GM21515 (cell line): Measurements from ENCODE around the gene PIK3IP1.
"Not testable (repeated sequence)": the region's sequence is repeated elsewhere in the genome, so short reads cannot be mapped to it uniquely, and the experiment has no call there.

ENCODE experiments used
- ATAC-seq: cut with Tn5 transposase; IDR thresholded peaks from one replicate; pipeline ENCODE4 v1.9.1; 2021; ENCODE audit not compliant: unreplicated experiment

PIK3IP1 gene, protein sequence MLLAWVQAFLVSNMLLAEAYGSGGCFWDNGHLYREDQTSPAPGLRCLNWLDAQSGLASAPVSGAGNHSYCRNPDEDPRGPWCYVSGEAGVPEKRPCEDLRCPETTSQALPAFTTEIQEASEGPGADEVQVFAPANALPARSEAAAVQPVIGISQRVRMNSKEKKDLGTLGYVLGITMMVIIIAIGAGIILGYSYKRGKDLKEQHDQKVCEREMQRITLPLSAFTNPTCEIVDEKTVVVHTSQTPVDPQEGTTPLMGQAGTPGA

GRCh38 chr22:31292236-31292989, at the start of gene PIK3IP1:
Gene PIK3IP1, minus strand, starts transcription at chr22:31292488. Its CDS starts 144 bp downstream, at chr22:31292344.
- no peak for ATAC-seq

DNA sequence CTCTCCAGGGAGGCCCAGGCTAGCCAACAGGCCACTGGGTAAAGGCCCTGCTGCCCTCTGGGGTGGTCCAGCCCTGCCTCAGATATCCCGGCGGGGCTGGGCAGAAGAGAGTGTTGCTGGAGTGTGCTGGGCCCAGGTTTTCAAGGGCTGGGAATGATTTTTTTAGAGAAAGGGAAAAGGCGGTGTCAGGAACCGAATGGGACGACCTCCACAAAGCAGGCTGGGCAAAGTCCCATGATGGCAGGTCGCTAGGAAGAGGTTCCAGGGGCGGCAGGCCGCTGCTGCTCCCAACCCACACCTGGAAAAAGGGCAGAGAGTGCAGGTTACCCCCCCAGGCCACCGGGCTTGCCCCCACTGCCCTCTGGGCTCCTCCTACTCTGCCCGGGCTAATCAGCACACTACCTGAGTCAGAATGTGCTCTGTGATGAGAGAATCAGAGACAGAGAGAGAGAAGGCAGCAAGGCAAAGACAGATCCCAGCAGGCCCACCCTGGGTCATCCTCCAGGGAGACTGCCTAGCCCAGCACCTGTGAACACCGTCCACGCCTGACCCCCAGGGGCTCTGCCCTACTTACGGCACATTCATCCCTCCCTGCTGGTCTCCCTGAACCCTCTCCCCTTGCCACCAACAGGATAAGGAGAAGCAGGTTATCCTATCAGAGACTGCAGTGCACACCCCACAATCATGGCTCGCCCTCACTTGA, 49.2 kb upstream of the PIK3IP1 start:
- no peak for ATAC-seq

DNA sequence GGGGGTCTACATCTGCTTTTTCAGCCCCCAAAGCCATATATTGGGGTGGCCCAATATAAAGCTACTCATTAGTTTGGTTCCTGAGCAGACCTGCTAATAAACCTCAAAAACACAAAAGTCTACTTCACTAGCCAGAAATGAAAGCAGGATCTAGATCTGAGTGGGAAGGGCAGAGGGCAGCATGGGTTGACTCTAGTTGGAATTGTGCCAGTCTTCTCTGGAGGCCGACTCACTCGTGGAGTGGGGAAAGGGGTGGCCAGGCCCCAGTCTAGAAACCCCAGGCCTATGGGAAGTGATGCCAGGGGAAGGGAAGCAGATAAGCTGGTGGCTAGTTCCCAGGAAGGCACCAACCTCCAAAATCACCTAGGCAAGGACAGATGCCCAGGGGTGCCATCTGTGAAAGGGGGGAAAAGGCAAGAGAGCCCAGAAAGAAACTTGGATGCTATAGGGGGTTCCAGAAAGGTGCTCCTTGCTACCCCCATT, 48.5 kb upstream of the PIK3IP1 start:
- no peak for ATAC-seq

- no peak for ATAC-seq
These were observed 48.1 kb upstream of the PIK3IP1 start for GRCh38 chr22:31340360-31340759.

GRCh38 chr22:31339148-31339832, 47.0 kb upstream of the PIK3IP1 start:
- no peak for ATAC-seq

GRCh38 chr22:31337178-31337577, 44.9 kb upstream of the PIK3IP1 start:
- ATAC-seq = no peak

GRCh38 chr22:31334329-31334728, 42.0 kb upstream of the PIK3IP1 start:
- no peak for ATAC-seq

GRCh38 chr22:31333641-31334040, 41.4 kb upstream of the PIK3IP1 start:
- no peak for ATAC-seq

- ATAC-seq = no peak
These were observed 40.6 kb upstream of the PIK3IP1 start for GRCh38 chr22:31332886-31333285.

GRCh38 chr22:31332010-31332409, 39.7 kb upstream of the PIK3IP1 start:
- no peak for ATAC-seq

- no peak for ATAC-seq
These were observed 37.3 kb upstream of the PIK3IP1 start for GRCh38 chr22:31329453-31330215.

DNA sequence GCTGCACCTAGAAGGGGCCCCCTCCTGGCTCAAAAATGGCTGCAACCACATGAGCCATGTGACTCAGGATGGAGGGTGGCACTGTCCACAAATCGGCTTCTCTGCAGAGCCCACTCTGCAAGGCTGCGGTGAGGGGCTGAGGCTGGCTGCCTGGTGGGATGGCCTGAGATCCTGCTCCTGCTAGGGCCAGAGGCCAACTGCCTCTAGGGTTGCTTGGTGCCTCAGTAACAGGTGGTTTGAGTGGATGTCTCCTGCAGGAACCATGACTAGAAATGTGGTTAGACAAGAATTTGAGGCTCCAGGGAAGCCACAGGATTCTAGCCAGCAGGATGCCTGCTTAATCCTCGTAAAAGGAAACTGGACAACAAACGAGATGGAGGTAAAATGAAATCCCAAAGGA, 36.7 kb upstream of the PIK3IP1 start:
- ATAC-seq = no peak

DNA sequence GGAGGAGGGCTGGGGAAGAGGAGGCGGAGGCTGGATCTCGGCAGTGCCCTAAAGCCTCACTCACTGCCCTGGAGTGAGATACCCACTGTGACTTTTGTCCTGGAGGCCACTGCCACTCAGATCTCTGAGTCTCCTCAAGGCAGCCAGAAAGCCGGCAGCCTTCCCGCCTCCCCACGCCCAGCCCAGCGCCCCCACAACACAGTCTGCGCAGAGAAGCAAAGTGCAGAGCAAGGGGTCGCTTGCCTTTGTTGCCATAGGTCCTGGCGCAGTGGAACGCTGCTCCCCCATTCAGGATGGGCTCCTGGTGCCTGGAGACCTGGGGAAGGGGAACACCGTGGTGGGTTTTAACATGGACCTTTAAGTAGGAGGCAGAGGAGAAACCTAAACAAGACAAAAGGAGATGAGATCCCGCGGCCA, 36.3 kb upstream of the PIK3IP1 start:
- no peak for ATAC-seq

- ATAC-seq = no peak
These were observed 35.7 kb upstream of the PIK3IP1 start for GRCh38 chr22:31327806-31328543.

DNA sequence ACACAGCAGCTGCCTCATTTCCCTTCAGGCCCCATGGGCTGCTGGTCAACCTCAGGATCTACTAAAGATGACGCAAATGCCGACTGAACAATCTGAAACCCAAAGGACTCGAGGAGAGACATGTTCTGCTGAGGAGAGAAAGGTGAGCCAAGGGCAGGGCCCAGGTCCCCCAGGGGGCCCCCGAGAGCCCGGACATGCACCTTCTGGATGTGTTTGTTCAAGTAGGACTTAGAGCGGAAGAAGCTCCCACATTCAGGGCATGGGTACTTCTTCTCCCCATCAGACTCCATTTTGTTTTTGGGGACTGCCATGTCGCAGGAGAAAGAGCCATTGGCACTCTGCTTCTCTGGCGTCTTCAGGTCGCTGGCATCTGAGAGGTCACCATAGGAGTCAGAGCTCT, 34.6 kb upstream of the PIK3IP1 start:
- no peak for ATAC-seq

GRCh38 chr22:31323578-31324550, 31.6 kb upstream of the PIK3IP1 start:
- ATAC-seq = no peak

- no peak for ATAC-seq
These were observed 29.1 kb upstream of the PIK3IP1 start for GRCh38 chr22:31321421-31321820.

DNA sequence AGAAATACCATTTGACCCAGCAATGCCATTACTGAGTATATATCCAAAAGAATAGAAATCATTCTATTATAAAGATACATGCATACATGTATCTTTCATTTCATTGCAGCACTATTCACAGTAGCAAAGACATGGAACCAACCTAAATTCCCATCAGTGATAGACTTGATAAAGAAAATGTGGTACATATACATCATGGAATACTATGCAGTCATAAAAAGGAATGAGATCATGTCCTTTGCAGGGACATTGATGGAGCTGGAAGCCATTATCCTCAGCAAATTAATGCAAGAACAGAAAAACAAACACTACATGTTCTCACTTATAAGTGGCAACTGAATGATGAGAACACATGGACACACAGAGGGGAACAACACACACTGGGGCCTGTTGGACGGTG, 21.9 kb upstream of the PIK3IP1 start:
- ATAC-seq = not testable (repeated sequence)
